GM18861 (cell line): ENCODE measurements around the gene LBH.

Experiments
- ATAC-seq: cut with Tn5 transposase; IDR thresholded peaks from one replicate; pipeline ENCODE4 v1.9.1; 2021; ENCODE audit not compliant: unreplicated experiment

LBH gene

DNA sequence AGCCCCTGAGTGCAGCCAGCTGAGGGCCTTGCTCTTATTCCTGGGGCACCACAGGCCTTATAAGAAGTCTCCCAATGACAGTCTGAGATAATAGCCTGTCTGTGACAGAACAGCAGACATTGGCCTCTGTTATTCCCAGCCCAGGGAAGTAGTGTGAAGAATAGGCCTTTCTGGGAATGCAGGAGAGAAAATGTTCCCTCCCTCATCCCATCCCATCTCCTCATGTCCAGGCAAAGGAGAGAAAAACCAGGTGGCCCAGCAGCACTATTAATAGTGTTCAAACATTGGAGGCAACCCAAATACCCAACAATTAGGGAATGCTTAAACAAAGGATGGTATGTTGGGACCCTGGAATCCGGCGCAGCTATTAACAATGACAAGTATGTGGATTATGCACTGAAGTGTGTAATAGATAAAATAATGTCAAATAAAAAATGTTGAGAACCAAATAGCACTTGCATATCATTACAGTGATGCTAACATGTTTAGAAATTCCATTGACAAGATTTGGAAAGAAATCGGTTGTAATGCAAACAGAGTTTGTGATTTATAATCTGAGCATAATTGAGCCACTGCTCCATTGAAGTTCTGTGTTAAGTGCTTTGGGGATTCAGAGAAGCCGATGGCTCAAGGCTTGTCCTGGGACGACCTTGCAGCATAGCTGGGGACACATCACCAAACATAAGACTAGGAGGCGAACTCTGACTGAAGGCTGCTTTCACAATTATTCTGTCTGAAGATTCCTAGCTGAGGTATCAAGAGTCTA, 69.3 kb downstream of the LBH start:
- no peak for ATAC-seq

DNA sequence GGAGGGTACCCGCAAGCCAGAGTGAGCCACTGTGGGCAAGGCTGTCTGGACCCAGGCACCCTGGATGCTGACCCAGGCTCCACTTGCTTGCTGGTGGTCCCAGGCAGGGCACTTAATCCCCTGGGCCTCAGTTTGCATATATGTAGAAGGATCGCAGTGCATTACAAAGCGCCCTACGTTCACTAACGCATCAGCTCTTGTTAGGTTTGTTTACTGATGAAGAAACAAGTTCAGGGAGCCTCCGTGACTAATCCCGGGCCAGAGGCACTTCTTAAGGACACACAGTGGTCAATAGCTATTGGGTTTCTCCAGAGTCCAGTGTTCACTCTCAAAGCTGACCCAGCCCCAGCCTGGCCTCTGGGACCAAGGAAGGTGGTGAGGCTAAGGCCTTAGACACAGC, 70.2 kb downstream of the LBH start:
- no peak for ATAC-seq

DNA sequence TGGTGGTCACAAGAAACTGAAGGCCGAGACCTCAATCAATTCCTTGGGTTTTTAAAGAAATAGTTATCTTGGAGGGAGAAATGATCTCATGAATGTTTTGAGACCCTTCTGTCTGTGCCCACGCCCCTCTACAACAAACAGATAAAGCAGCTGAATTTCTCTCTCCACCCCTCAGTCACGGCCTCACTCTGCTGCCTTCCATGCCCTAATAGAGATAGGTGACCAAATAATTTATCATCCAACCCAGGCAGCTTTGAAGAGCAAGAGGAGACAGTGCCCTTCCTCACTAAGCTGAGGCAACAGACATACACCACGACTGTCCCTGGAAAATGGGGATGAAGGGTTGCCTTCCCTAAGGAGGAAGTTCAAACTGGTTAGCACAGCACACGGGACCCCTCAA, 71.2 kb downstream of the LBH start:
- ATAC-seq, result no peak

DNA sequence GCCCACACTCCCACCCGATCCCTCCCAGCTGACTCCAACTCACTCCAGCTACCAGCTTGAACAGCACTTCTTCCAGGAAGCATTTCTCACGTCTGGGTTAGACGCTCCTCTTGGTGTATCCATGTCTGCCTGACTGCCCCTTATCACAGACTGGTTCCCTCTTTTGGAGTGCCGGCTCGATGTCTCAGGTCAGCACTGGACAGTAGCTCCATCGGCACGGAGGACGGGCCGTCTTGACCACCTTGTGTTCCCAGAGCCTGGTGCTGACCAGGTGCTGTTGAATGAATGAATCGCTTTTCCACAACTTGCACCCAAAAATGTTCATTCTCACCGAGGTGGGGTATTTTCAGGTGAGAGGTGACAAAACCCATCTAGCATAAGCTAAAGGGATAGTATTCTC, 71.8 kb downstream of the LBH start:
- no peak for ATAC-seq

DNA sequence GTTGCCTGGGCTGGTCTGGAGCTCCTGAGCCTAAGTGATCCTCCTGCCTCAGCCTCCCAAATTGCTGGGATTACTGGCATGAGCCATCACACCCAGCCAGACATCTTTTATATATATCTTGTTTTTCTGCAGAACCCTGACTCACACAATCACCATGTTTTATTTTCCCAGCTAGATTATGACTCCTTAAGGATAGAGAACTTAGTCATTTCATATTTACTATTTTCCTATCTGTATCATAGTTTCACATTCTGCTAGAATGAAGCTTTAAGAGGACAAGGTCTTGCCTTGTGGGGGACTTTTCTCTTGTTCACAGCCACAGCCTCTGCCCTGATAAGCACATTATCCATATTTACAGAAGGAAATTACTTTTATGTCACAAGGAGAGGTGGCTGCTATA, 73.9 kb downstream of the LBH start:
- no peak for ATAC-seq

DNA sequence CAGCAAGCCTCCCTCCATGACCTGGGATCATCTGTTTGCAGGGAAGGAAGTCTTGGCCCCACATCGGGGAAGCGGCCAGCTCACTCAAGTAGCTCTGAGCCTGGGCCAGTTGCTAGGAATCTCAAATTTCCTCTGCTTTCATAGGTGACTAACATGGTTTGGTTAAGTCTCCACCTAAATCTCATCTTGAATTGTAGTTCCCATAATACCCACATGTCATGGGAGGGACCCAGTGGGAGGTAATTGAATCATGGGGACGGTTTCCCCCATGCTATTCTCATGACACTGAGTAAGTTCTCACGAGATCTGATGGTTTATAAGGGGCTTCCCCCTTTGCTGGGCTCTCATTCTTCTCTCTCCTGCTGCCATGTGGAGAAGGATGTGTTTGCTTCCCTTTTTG, 75.2 kb downstream of the LBH start:
- ATAC-seq, result no peak

DNA sequence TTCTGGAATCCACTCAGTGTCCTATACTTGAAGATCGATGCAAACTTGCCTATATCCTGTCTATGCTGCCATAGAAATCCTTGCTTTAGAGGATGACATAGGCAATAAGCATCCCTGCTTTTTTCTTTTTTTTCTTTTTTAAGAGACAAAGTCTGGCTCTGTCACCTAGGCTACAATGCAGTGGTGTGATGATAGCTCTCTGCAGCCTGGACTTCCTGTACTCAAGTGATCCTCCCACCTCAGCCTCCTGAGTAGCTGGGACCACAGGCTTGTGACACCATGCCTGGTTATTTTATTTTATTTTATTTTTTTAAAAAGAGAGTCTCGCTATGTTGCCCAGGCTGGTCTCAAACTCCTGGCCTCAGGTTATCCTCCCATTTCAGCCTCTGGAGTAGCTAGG, 76.9 kb downstream of the LBH start:
- no peak for ATAC-seq
